DMS79 (cell line): ENCODE data around the gene SLC25A26.
"Not testable (repeated sequence)": the region's sequence is repeated elsewhere in the genome, so short reads cannot be mapped to it uniquely, and the experiment has no call there.

Experiments
- DNase-seq: peaks from one replicate; lab custom pipeline; 2025; lab: John Stamatoyannopoulos, UW

The SLC25A26 gene

DNA sequence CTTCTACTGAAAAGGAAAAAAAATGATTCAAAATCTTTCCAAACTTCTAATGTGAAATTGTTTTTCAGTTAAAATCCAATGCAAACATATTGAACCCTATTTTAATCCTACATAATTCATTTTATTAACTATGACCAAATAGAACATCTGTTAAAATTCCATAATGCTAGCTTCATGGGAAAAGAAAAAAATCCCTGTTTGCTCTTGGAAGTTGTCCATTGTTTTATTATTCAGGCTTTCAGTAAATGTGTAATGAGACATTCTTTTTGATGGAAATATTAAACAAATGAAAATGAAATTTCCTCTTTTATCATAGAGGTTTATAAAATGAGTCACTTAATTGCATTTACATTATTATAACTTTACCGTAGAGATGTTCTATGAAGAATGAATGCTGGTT lies 49.5 kb downstream of the SLC25A26 start:
- no peak for DNase-seq

DNA sequence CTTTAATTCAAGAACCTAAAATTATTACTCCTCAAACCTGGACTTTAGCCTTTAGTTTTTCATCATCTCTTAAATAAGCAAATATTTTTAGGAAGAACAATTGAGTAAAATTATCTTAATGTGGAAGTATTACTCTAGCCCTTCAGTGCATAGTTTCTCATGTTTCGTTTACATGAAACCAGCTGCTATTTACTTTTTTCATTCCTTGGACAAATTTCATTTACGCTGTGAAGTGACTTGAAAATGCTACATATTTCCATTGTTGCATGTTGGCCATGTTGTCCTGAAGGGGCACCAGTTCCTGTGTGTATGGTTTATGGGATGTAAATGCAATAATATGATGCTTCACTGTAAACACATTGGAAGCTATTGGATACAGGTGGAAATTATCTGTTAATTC lies 49.9 kb downstream of the SLC25A26 start:
- DNase-seq = no peak

DNA sequence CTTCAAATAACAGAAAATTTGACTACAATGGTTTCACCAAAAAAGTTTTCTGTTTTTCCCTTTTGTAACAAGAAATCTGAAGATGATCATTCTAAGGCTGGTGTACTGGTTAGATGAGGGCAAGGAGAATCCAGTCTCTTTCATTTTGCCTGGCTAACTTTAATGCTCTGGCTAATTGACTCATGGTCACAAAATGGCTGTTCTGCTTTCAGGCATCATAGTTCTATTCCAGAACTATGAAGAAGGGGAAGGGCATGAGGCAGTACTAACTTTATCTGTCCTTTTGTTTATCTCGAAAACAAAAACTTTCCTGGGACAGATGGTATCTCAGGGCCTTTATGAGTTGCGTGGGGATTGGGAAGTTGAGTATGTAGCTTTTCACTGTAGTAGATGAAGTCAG lies 50.4 kb downstream of the SLC25A26 start:
- DNase-seq = no peak

DNA sequence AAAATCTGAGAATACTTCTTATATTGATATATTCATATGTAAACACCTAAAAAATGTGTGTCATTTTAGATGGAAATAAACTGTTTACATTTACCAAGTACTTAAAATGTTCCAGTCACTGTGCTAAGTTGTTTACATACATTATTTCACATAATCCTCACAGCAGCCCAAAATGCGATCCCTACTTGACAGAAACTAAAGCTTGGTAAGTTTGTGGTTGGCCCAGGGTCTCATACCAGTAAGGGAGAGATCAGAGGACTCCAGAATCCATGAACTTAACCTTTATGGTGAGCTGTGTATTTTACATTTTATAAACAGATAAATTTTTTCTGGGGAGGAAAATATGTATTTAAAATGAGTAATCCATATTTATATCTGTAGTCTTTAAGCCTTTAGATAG lies 51.2 kb downstream of the SLC25A26 start:
- no peak for DNase-seq

DNA sequence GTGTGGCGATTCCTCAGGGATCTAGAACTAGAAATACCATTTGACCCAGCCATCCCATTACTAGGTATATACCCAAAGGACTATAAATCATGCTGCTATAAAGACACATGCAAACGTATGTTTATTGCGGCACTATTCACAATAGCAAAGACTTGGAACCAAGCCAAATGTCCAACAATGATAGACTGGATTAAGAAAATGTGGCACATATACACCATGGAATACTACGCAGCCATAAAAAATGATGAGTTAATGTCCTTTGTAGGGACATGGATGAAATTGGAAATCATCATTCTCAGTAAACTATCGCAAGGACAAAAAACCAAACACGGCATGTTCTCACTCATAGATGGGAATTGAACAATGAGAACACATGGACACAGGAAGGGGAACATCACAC lies 54.0 kb downstream of the SLC25A26 start:
- not testable (repeated sequence) for DNase-seq

DNA sequence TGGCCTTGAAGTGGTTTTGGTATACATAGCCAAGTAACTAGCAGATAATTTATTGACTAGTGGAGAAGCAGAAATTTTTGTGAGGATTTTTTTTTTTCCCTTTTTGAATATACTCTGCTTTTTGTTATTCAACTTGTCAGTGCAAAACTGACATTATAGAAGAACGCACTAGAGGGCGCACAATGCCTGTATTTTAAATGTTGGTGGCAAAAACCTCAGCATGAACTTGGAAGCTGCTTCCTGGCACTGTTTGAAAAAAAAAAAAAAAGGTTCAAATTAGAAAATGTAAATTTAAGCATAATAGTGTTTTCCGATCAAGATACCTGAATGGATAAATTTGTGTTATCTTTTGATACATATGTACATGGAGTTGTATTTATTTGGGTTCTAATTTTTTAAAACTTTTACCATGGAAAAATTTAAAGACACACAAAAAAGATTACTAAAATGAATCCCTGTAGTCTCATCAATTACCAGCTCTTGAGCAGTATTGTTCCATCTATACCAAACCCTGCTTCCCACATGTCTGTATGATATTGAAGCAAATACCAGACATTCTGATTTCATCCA lies 56.0 kb downstream of the SLC25A26 start:
- no peak for DNase-seq

DNA sequence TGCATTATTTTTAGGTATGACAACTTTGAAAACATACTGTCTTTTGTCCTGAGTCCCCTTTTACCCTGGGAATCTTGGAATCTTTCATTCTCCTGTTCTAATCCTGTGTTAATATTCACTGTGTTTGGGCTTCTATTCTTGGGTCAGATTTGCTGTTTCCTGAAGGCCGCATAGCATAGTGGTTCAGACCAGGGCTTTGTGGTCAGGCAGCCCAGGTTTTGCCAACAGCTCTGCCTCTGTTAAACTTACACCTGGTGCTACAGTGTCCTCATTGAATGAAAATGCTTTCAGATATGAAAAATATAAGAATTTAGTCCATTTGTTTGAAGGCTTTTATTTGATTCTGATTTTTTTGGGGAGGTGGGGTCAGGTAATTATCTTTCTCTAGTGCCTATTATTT lies 58.4 kb downstream of the SLC25A26 start:
- DNase-seq = no peak

DNA sequence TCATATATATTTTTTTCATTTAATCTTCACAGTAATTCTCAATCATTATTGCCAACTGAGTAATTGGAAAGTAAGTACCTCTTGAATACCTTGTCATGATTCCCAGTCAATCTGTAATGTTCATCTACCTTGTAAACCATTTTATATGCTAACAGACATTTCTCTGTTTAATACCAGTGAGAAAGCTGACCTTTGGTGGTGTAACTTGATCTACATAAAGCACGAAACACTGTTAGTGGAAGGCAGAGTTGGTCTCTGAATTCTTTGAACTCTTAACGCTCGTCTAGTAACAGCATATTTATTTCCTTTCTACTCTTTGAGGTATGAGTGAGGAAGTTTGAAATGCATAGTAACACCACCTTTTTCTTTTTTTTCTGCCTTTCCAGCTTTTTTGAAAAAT lies 59.5 kb downstream of the SLC25A26 start:
- no peak for DNase-seq

DNA sequence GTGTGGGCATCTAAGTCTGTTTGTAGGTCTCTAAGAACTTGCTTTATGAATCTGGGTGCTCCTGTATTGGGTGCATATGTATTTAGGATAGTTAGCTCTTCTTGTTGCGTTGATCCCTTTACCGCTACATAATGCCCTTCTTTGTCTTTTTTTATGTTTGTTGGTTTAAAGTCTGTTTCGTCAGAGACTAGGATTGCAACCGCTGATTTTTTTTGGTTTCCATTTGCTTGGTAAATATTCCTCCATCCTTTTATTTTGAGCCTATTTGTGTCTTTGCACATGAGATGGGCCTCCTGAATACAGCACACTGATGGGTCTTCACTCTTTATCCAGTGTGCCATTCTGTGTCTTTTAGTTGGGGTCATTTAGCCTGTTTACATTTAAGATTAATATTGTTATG lies 71.1 kb downstream of the SLC25A26 start:
- not testable (repeated sequence) for DNase-seq

DNA sequence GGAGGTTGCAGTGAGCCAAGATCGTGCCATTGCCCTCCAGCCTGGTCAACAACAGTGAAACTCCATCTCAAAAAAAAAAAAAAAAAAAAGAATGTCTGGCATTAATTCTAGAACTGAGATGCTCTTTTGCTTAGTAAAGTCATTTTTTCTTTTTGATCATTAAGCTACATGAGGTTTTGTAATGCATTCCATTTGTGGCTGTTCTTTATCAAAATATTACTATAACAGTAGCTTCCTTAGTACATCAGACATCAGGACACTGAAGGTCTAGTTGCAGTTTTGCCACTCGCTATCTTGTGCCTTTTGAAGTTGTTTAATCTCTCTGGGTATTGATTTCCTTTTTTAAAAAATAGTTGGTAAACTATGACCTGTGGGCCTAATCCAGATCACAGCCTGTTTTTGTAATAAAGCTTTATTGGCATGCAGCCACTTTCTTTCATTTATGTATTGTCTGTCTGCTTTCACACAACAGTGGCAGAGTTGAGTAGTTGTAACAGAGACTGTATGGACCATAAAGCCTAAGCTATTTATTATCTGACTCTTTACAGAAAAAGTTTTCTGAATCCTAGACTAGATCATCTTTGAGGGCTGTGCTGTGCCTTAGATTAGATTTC lies 76.6 kb downstream of the SLC25A26 start:
- no peak for DNase-seq

DNA sequence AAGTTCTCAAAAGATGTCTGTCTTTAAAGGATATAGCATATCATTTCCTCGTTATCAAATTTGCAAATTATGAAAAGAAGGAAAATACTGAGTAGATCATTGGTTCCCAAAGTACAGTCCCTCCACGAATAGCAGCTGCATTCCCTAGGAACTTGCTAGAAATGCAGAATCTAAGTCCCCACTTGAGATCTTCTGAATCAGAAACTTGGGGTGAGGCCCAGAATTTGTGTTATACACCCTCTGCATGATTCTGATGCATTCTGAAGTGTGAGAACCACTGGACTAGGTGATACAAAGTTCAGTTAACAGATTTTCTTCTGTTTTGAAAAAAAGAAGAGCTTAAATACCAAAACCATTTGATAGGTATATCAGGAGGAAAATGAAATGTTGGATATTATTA lies 77.1 kb downstream of the SLC25A26 start:
- DNase-seq = no peak

DNA sequence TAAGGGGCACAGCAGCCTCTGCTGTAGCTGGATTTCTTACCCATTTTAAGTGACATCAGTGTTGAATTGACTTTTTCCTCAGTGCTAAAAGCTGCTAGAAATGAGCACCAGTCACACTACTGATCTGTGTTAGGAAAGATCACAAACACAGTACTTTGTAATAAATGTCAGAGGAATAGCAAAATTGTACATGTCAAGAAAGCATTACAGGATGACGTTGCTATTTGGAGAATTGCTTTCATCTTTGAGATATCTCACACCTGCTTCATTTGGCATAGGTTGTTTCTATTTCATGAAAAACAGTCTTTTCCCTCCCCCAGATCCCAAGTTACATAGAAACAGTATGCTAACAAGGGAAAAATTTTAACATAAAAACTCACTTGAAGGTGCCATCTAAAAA lies 77.8 kb downstream of the SLC25A26 start:
- no peak for DNase-seq

DNA sequence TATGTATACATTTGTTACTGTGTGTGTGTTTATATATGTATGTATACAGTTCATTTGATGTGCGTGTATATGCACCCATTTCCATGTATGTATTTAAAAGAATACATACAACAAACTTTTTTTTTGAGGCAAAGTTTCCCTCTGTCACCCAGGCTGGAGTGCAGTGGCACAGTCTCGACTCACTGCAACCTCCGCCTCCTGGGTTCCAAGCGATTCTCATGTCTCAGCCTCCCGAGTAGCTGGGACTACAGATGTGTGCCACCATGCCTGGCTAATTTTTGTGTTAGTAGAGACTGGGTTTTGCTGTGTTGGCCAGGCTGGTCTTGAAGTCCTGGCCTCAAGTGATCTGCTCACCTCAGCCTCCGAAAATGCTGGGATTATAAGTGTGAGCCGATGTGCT lies 78.3 kb downstream of the SLC25A26 start:
- not testable (repeated sequence) for DNase-seq

DNA sequence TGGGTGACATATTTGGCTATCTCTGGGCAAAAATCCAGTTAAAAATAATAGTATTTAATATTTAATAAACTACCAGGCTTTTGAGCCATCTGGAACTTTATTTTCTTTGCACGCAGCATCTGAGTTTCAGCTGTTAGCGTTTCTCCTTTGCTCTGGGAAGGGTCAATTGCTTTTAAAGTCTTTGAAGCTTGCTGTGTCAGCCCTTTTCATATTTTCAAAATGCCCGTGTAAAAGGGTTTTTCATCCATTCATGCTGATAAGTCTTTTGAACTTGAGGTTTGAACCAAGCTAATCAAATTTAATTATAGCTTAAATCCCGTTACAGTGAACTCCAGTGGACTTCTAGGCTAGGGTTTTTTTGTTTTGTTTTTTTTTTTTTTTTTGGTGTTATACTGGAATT lies 79.1 kb downstream of the SLC25A26 start:
- DNase-seq = no peak

DNA sequence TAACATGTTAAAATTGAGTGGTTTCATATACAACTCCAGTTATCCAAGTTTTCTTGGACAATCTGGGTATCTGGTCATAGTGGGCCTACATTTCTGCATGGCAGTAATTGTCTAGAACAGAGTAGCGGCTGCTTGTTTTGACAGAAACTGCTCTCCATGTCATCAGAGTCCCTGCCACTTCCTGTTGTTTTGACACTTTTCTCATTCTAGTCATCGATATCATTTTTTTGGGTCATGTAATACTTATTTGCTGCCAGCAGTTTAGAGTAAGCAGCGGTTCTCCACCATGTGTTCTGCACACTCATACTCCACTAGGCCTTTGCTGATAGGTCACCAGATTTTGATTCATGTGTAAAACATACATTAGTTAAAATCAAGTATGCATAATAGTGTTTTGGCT lies 81.5 kb downstream of the SLC25A26 start:
- no peak for DNase-seq

DNA sequence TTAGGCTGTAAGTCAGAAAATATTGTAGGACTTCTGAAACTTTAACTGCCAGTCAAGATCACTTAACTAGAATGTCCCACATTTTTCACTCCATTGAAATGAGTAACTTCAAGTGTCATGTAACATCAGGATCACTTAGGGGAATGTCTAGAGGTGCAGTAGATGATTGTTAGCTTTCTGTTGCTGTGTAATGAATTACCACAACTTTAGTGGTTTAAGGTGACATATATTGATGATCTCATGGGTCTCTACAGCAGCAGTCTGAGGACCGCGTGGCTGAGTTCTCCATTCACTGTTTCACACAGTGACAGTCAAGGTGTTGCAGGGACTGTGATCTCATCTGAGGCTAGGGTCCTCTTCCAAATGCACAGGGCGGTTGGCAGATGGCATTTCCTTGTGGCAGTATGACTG lies 82.7 kb downstream of the SLC25A26 start:
- no peak for DNase-seq

DNA sequence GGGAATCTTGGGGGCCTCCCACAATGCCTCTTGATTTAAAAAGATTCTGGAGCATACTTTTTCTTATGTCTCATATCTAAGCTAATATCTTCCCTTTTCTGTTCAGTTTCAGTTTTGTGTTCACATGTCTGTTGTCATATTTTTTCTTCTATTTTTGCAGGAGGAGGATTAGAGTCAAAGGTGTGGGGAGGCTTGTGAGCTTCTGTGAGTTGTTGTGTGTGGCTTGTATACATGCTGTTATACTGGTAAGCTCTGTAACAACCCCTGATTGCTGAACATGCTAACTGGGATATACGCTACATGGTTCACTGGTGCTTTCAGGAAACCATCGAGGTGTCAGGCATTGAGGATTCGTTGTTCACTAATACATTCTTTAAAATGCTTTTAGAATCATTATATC lies 83.5 kb downstream of the SLC25A26 start:
- no peak for DNase-seq

DNA sequence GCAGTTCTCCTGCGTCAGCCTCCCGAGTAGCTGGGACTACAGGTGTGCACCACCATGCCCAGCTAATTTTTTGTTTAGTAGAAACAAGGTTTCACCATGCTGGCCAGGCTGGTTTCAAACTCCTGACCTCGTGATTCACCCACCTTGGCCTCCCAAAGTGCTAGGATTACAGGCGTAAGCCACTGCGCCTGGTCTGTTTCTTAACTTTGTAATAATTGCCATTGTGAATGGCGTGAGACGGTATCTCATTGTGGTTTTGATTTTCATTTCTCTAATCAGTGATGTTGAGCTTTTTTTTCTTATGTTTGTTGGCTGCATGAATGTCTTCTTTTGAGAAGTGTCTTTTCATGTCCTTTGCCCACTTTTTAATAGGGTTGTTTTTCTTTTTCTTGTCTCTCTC lies 85.3 kb downstream of the SLC25A26 start:
- DNase-seq = not testable (repeated sequence)

DNA sequence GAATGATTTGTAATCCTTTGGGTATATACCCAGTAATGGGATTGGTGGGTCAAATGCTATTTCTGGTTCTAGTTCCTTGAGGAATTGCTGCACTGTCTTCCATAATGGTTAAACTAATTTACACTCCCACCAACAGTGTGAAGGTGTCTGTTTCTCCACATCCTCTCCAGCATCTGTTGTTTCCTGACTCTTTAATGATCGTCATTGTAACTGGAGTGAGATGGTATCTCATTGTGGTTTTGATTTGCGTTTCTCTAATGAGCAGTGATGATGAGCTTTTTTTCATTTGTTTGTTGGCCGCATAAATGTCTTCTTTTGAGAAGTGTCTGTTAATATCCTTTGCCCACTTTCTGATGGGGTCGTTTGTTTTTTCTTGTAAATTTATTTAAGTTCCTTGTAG lies 86.2 kb downstream of the SLC25A26 start:
- DNase-seq = not testable (repeated sequence)

DNA sequence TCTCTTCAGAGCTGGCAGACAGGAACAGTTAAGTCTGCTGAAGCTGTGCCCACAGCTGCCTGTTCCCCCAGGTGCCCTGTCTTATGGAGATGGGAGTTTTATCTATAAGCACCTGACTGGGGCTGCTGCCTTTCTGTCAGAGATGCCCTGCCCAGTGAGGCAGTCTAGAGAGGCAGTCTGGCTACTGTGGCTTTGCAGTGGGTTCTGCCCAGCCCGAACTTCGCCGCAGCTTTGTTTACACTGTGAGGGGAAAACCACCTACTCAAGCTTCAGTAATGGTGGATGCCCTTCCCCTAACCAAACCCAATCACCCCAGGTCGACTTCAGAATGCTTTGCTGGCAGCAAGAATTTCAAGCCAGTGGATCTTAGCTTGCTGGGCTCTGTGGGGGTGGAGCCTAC lies 91.2 kb downstream of the SLC25A26 start:
- DNase-seq = no peak

DNA sequence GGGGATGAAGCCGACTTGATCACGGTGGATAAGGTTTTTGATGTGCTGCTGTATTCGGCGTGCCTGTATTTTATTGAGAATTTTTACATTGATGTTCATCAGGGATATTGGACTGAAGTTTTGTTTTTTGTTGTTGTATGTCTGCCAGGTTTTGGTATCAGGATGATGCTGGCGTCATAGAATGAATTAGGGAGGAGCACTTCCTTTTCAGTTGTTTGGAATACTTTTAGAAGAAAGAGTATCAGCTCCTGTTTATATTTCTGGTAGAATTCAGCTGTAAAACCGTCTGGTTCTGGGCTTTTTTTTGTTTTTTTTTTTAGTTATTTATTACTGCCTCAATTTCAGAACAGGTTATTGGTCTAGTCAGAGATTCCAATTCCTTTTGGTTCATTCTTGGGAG lies 93.7 kb downstream of the SLC25A26 start:
- no peak for DNase-seq

DNA sequence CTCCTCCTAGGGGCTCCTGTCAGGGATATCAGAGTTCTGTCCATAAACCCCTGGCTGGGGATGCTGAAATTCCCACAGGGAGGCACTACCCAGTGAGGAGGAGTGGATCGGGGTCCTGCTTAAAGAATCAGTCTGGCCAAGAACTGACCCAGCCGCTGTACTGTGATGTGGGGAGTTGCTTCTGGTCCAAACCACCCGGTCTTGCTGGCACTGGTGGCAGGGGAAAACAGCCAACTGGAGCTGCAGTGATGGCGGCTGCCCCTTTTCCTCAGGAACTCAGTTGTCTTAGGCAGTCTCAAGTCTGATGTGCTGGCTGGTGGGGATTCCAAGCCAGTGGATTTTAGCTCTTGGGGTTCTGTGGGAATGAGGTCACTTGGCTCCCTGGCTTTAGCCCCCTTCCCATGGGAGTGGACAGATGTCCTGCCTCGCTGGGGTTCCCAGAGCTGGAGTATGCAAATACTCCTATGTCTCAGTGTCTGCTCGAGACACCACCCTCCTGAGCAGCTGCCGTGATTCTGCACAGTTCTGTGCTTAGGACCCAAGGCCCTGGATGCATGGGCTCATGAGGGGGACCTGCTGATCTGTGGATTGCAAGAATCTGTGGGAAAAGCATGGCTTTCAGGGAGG lies 97.1 kb downstream of the SLC25A26 start:
- no peak for DNase-seq

DNA sequence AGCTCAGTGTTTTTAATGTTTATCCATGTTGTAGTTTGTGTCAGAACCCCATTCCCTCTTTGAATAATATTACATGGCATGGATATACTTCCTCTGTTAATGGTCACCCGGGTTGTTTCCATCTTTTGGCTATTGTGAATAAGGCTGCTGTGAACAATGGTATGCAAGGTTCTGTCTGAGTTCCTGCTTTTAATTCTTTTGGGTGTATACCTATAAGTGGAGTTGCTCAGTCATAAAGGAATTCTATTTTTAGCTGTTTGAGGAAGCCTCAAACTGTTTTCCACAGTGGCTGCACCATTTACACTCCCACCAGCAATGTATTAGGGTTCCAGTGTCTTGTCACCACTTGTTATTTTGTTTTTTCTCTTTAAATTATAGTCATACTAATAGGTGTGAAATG lies 99.6 kb downstream of the SLC25A26 start:
- no peak for DNase-seq

DNA sequence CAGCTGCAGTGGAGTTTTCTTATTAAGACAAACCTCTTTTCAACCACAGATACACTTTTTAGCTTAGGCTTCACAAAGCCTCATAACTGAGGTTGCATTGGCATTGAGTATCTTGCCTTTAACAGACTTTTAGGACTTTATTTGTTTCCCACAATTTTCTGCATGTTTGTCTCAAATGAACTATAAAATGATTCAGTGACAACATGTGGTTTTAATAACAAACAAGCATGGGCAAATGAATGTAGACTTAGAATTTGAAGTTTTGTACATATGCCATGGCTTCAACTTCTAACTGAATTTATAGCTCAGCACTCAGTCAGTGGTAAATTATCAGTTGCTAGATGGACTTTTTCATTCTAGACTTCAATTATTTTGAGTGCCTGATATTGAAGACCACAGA lies 101.6 kb downstream of the SLC25A26 start:
- no peak for DNase-seq
